T-helper 1 cell treated with Interleukin-12 subunit alpha and Interleukin-12 subunit beta and Interleukin-4 antibody, amounts not matched to agents 30 ng/mL and 1 ng/mL, for 36 hours (primary cell): ENCODE measurements around the gene KIAA0232. TPM values are rescaled to one million over a fixed set of nuclear protein-coding genes. Genes with fewer than 3 reads are reported as not detected.
"Not testable (repeated sequence)": the region's sequence is repeated elsewhere in the genome, so short reads cannot be mapped to it uniquely, and the experiment has no call there.

Experiments
- intact Hi-C: fragments of 100-400 bp; cut with micrococcal nuclease; formaldehyde crosslinking; loops from one replicate; pipeline ENCODE4 v1.15.1; 2024
- total RNA-seq: library from RNA; stranded (reverse); gene quantifications from 2 replicates; pipeline ENCODE4 v1.2.3, GENCODE V29; 2022

The KIAA0232 gene
- total RNA-seq, 1 donor from 2014 or later = 20.4 TPM

GRCh38 chr4:6775746-6776145, 6.8 kb upstream of the KIAA0232 start:
- intact Hi-C loops = no loop called here

GRCh38 chr4:6776920-6777635, 5.4 kb upstream of the KIAA0232 start:
- intact Hi-C loops = no loop called here

GRCh38 chr4:6777636-6778281, 4.8 kb upstream of the KIAA0232 start:
- intact Hi-C loops = no loop called here

- intact Hi-C loops = no loop called here
Observed at GRCh38 chr4:6778435-6778834, 4.1 kb upstream of the KIAA0232 start.

GRCh38 chr4:6779667-6780565, 2.6 kb upstream of the KIAA0232 start:
- intact Hi-C loops = loop anchor here (5.0 kb wide), 1 partner anchor 77 kb away; no protein-coding TSS in a partner anchor

GRCh38 chr4:6781113-6781512, 1.4 kb upstream of the KIAA0232 start:
- intact Hi-C loops = loop anchor here (5.0 kb wide), 1 partner anchor 76 kb away; no protein-coding TSS in a partner anchor

- intact Hi-C loops = loop anchor here (5.0 kb wide), 1 partner anchor 76 kb away; no protein-coding TSS in a partner anchor
Observed at GRCh38 chr4:6781561-6781960, 966 bp upstream of the KIAA0232 start.

GRCh38 chr4:6782846-6783110, 251 bp downstream of the KIAA0232 start:
- intact Hi-C loops = loop anchor here (1.0 to 5.0 kb wide), 14 partner anchors 62 to 1376 kb away; partner anchors contain the start of genes ABLIM2, BLOC1S4, GRPEL1 and MAN2B2

GRCh38 chr4:6783111-6783981, 819 bp downstream of the KIAA0232 start:
- intact Hi-C loops = loop anchor here (1.0 to 5.0 kb wide), 14 partner anchors 63 to 1375 kb away; partner anchors contain the start of genes ABLIM2, BLOC1S4, GRPEL1 and MAN2B2

- intact Hi-C loops = no loop called here
Observed at GRCh38 chr4:6785572-6785925, 3.0 kb downstream of the KIAA0232 start.

- intact Hi-C loops = no loop called here
Observed at GRCh38 chr4:6788123-6788522, 5.6 kb downstream of the KIAA0232 start.

- intact Hi-C loops = not testable (repeated sequence)
Observed at GRCh38 chr4:6791245-6791644, 8.7 kb downstream of the KIAA0232 start.

- intact Hi-C loops = not testable (repeated sequence)
Observed at GRCh38 chr4:6791796-6792195, 9.3 kb downstream of the KIAA0232 start.

- intact Hi-C loops = no loop called here
Observed at GRCh38 chr4:6794189-6794588, 11.7 kb downstream of the KIAA0232 start.

- intact Hi-C loops = no loop called here
Observed at GRCh38 chr4:6795821-6796220, 13.3 kb downstream of the KIAA0232 start.

GRCh38 chr4:6797368-6797767, 14.8 kb downstream of the KIAA0232 start:
- intact Hi-C loops = not testable (repeated sequence)

- intact Hi-C loops = no loop called here
Observed at GRCh38 chr4:6799091-6799490, 16.6 kb downstream of the KIAA0232 start.

GRCh38 chr4:6802025-6802424, 19.5 kb downstream of the KIAA0232 start:
- intact Hi-C loops = no loop called here

- intact Hi-C loops = no loop called here
Observed at GRCh38 chr4:6802626-6803025, 20.1 kb downstream of the KIAA0232 start.

- intact Hi-C loops = no loop called here
Observed at GRCh38 chr4:6803246-6803645, 20.7 kb downstream of the KIAA0232 start.
